HepG2 (cell line): Measurements from ENCODE around the gene SMC6. TPM values are rescaled to one million over a fixed set of nuclear protein-coding genes. Genes with fewer than 3 reads are reported as not detected.

ENCODE experiments used
- ARID4A ChIP-seq: sonication (generic); formaldehyde crosslinking; IDR thresholded peaks from 2 replicates; pipeline ENCODE4 v1.5.0; 2020; ENCODE audit warnings: mild to moderate bottlenecking, missing genetic modification reagents, borderline replicate concordance
- HMGXB4 ChIP-seq, 2 experiments: sonication (generic) in 1 of 2; formaldehyde crosslinking in 1 of 2; IDR thresholded peaks; 2 replicates each; pipeline versions ENCODE4 v1.4.0 to v1.6.1; 2018 to 2020; ENCODE audit warnings: missing genetic modification reagents in 2 of 2, borderline replicate concordance in 1 of 2, low read depth in 1 of 2, mild to moderate bottlenecking in 1 of 2, missing biosample characterization in 1 of 2
- KLF11 ChIP-seq: IDR thresholded peaks from 2 replicates; pipeline ENCODE4 v1.6.1; 2016; ENCODE audit warnings: missing compliant biosample characterization
- PATZ1 ChIP-seq: sonication (generic); formaldehyde crosslinking; IDR thresholded peaks from 2 replicates; pipeline ENCODE4 v1.4.0; 2020; ENCODE audit warnings: missing genetic modification reagents
- PREB ChIP-seq: sonication (generic); formaldehyde crosslinking; IDR thresholded peaks from 2 replicates; pipeline ENCODE4 v1.4.0; 2020; ENCODE audit warnings: missing genetic modification reagents
- SRSF1 ChIP-seq: fragments of 200-400 bp; formaldehyde crosslinking; optimal IDR thresholded peaks from 2 replicates; pipeline ENCODE3; 2017; ENCODE audit warnings: mild to moderate bottlenecking, low read depth, low read length, moderate library complexity
- TEF ChIP-seq: sonication (generic); formaldehyde crosslinking; IDR thresholded peaks from 2 replicates; pipeline ENCODE4 v1.5.0; 2020; ENCODE audit warnings: missing genetic modification reagents
- ZBTB1 ChIP-seq: sonication (generic); formaldehyde crosslinking; IDR thresholded peaks from 2 replicates; pipeline ENCODE4 v1.4.0; 2020; ENCODE audit warnings: missing genetic modification reagents, borderline replicate concordance
- ZNF121 ChIP-seq: sonication (generic); formaldehyde crosslinking; IDR thresholded peaks from 2 replicates; pipeline ENCODE4 v1.5.0; 2020; ENCODE audit warnings: mild to moderate bottlenecking, missing genetic modification reagents
- polyA plus RNA-seq, 8 experiments: library from polyadenylated mRNA; depleted of rRNA in 3 of 8; stranded (reverse) in 7 of 8; unstranded in 1 of 8; fragments of >200 nt; fragmentation: Illumina TruSeq in 4 of 8; extraction: Trizol in 4 of 8; gene quantifications; 2 replicates each; pipeline versions ENCODE4 v1.2.1 to v1.2.3, GENCODE V29; 2011 to 2016; ENCODE audit warnings: low read depth in 4 of 8, missing spikeins in 1 of 8, mixed read lengths in 1 of 8; ENCODE audit not compliant: insufficient read depth in 1 of 8
- total RNA-seq, 5 experiments: library from RNA; depleted of rRNA; stranded (reverse); fragments of >200 nt; fragmentation: Illumina TruSeq; extraction: Trizol; gene quantifications; 2 replicates each; pipeline ENCODE4 v1.2.3, GENCODE V29; 2016; ENCODE audit warnings: low read depth in 1 of 5

The SMC6 gene
- total and polyA plus RNA-seq, 2 of the 13 experiments (the other 11 are each of a cell fraction or from before 2014, with no cell fraction given) = 18.9 to 55.3 TPM

GRCh38 chr2:17752892-17753802 lies 463 bp downstream of the SMC6 start (continued):
- peak; percentile 43; the same call in 1 of the 2 replicates for TF ChIP-seq TEF (CRISPR knock-in tag)
- TF ChIP-seq PATZ1 (CRISPR knock-in tag) = peak; percentile 68
- TF ChIP-seq ZBTB1 (CRISPR knock-in tag) = no peak
- peak; percentile 73 for TF ChIP-seq SRSF1
- TF ChIP-seq KLF11 (CRISPR knock-in tag) = peak; percentile 39; the same call in 1 of the 2 replicates
- TF ChIP-seq ARID4A (CRISPR knock-in tag) = peak; percentile 92
- peak in 1 of 2 experiments; percentile 57; a peak in 3 of 4 replicates for TF ChIP-seq HMGXB4 (CRISPR knock-in tag; IDR thresholded peaks at IDR 0.05; ENCODE audit: borderline replicate concordance in 1 of 2, low read depth in 1 of 2)
- no peak for TF ChIP-seq ZNF121 (CRISPR knock-in tag)
- TF ChIP-seq PREB = no peak
